NCI-H2107 (cell line): Measurements from ENCODE around the gene KIF13A.
"Not testable (repeated sequence)": the region's sequence is repeated elsewhere in the genome, so short reads cannot be mapped to it uniquely, and the experiment has no call there.

Experiments
- DNase-seq: peaks from one replicate; lab custom pipeline; 2025; lab: John Stamatoyannopoulos, UW

The KIF13A gene

GRCh38 chr6:17900011-17900410 is 87.4 kb downstream of the KIF13A start:
- DNase-seq = no peak

GRCh38 chr6:17899491-17899890 is 87.9 kb downstream of the KIF13A start:
- DNase-seq = no peak

GRCh38 chr6:17897681-17898080 is 89.8 kb downstream of the KIF13A start:
- no peak for DNase-seq

GRCh38 chr6:17894905-17895304 is 92.5 kb downstream of the KIF13A start:
- DNase-seq = no peak

GRCh38 chr6:17894191-17894590 is 93.2 kb downstream of the KIF13A start:
- DNase-seq = no peak

GRCh38 chr6:17892097-17892686 is 95.2 kb downstream of the KIF13A start:
- no peak for DNase-seq

GRCh38 chr6:17890309-17890708 is 97.1 kb downstream of the KIF13A start:
- no peak for DNase-seq

- DNase-seq = not testable (repeated sequence)
These were observed 97.7 kb downstream of the KIF13A start for GRCh38 chr6:17889777-17890176.

GRCh38 chr6:17886891-17887290 is 100.5 kb downstream of the KIF13A start:
- no peak for DNase-seq

GRCh38 chr6:17885889-17886576 is 101.4 kb downstream of the KIF13A start:
- DNase-seq = no peak

- no peak for DNase-seq
These were observed 102.6 kb downstream of the KIF13A start for GRCh38 chr6:17884498-17885478.

- DNase-seq = no peak
These were observed 103.6 kb downstream of the KIF13A start for GRCh38 chr6:17883665-17884497.

- no peak for DNase-seq
These were observed 106.2 kb downstream of the KIF13A start for GRCh38 chr6:17881085-17881858.

GRCh38 chr6:17879184-17879583 is 108.3 kb downstream of the KIF13A start:
- DNase-seq = no peak

- no peak for DNase-seq
These were observed 108.7 kb downstream of the KIF13A start for GRCh38 chr6:17878734-17879133.

- no peak for DNase-seq
These were observed 109.5 kb downstream of the KIF13A start for GRCh38 chr6:17877895-17878440.

- no peak for DNase-seq
These were observed 110.1 kb downstream of the KIF13A start for GRCh38 chr6:17877196-17877894.

- DNase-seq = no peak
These were observed 112.7 kb downstream of the KIF13A start for GRCh38 chr6:17874753-17875152.

- DNase-seq = no peak
These were observed 114.5 kb downstream of the KIF13A start for GRCh38 chr6:17872908-17873307.

- DNase-seq = no peak
These were observed 115.6 kb downstream of the KIF13A start for GRCh38 chr6:17871836-17872235.
